GM21529 (cell line): Measurements from ENCODE around the gene NMT1.
A peak's percentile ranks its signal among the peaks of the same experiment; 100 is the strongest.

Source experiments
- ATAC-seq: cut with Tn5 transposase; IDR thresholded peaks from one replicate; pipeline ENCODE4 v1.9.1; 2021; ENCODE audit not compliant: unreplicated experiment

NMT1 gene

GRCh38 chr17:45060797-45061605, at the start of gene NMT1:
NMT1 (plus strand) TSS chr17:45061317; CDS start chr17:45061330, 13 bp downstream.
- ATAC-seq, result peak; percentile 87

- ATAC-seq, result no peak
Measured at GRCh38 chr17:45011767-45012166, 49.4 kb upstream of the NMT1 start.

DNA sequence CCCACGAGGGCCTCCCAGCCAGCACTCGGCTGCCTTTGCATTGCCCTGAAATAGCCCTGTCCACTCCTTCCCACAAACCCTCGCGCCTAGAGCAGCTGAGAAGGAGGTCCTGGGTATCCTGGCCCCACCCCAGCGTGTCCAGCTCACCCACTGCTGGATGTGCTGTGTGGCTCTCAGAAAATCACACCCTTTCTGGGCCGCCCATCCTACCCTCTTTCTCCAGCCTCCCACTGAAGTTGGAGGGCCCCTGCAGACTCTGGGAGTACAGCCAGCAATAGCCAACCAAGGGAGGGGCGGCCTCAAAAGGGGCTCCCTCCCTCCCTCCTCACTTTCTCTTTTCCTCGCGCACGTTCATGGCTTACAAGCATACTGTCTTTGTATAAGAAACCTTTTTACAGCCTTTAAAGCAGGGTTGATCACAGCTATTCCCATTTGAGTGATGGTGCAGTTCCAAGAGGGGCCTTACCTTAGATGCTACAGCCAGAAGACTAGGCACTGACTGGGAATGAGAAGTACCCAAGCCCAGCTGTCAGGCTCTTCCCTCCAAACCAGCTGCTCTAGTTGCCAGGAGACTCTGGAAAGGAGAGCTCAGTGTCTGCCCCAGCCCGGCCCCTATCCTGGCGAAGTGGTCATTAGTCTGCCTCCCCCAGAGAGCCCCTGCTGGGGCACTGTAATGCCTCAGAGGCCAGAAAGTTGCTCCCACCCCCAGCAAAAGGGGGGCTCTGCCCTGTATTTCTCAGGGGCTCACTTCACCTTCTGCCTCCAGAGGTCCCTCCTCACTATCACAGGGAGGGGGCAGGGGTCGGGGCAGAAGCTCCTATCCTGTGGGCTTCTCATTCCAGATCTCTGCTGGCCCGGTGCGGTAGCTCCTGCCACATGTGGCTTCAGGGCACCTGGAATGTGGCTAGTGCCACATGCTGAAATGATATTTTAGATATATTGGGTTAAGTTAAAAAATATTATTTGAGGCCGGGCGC, 47.8 kb upstream of the NMT1 start:
- ATAC-seq, result no peak

DNA sequence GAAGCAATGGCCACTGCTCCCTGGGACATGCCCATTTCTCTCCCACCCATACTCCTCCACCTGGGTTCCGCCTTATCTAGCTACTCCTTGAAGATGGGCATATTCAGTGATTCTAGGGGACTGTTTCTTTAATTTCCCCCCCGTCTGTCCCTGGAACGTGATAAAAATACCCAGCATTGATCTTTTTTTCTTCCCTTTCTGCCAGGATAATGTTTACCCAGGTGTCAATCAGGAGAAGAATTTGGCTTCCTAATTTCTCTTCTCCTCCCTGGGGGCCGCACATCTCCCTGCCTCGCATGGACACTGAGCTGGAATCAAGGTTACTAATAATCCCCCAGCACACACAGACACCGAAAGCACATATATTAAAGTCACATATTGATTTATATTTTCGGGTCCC, 44.9 kb upstream of the NMT1 start:
- ATAC-seq, result no peak

- no peak for ATAC-seq
Measured at GRCh38 chr17:45016823-45017222, 44.3 kb upstream of the NMT1 start.

GRCh38 chr17:45018514-45018847, 42.6 kb upstream of the NMT1 start:
- ATAC-seq, result no peak

DNA sequence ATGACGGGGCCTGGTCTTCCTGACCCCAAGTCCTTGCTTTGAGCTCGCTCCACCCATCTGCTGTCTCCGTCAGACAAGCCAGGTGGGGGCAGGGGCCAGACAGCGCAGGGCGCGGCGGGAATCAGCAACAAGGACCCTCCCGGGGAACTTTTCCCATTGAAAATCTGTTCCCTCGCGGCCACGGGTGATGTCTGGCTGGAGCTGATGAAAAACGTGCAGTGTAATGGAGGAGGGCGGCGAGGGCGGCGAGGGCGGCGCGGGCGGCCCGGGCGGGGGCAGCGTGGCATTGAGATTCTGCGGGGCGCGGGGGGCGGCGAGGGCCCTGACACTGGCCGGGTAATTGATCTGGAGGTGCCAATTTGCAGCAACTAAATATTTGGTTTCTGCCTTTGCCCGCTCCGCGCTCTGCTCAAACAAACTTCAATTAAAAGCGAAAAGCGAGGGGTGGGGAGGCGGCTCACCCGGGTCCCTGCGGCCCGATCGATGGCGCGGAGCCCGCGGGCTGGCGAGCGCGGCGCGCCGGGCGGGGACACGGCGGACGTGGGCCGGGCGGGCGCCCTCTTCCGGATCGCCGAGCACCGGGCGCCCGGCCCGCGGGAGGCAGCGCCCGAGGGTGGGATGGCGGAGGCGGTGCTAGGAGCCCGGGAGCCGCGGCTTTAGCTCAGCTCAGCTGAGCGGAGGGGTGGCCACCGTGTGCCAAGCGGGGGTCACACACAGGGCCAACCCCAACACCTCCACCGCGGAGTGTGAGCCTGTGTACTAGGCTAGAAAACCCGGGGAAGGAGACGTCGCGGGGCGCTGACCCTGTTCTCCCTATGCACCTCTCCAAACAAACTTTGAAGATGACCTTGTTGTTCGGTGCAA, 42.0 kb upstream of the NMT1 start:
- no peak for ATAC-seq

DNA sequence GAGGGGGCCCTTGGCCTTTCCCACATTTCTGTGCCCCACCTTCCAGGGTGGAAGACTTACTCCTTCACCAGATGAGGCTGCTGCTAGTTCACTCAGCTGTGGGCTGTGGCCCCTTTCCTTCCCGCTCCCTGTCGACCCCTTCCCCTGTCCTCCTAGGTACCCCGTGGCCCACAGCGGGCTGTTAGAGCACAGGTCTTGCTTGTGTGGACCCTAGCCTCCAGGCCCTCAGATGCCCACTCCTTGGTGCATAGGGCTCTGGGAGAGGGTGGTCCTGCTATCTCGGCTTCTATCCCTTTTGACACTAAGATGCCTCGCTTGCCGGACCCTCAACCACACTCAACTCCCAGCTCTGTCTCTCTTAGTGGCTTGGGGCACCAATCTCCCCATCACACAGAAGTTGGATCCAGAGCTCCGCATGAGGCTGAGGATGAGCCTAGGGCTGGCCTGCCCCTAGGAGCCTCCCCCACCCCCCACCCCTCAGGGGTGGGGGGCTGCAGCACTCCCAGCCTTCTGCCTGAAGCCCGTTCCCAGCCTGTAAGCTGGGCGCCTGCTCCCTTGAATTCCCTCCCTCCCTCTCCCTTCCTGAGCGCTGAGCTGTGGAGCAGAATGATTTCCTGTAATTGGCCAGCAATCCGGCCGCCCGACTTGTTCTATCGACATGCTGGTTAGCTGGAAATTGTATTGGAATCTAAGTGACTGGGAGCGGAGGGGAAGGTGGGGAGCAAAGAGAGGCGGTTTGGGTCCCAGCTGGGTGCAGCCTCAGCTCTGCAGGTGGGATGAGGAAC, 40.6 kb upstream of the NMT1 start:
- no peak for ATAC-seq

DNA sequence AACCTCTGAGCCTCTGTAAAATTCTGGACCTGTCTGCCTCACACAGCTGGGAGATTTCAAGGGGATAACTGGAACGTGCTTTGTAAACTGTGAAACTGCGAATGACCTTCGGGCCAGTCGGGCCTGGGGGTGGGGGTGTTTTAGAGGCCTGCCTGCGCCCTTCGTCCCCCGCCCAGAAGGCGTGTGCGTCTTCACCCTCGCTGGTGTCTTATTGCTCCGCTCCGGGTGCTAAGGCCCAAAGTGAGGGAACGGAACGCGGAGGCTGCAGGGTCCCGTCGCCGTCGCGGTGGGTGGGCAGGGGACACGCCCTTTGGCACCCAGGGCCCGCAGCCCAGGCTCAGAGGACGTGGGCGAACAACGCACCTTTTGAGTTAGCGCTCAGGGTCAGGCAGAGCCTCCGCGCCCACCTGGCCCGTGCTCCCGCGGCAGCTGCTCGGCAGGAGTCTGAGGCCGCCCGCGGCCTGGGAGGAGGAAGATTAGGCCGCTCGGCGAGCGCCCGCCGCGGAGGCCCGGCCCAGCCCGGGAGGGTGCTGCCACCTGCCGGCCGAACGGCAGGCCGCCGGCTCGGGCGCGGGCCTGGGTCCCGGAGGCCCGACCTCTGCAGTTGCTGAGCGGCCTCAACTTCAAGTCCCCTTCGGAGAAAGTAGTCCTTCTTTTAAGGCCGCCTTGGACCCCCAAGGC, 39.4 kb upstream of the NMT1 start:
- ATAC-seq, result no peak

- no peak for ATAC-seq
Measured at GRCh38 chr17:45022288-45022648, 38.8 kb upstream of the NMT1 start.

DNA sequence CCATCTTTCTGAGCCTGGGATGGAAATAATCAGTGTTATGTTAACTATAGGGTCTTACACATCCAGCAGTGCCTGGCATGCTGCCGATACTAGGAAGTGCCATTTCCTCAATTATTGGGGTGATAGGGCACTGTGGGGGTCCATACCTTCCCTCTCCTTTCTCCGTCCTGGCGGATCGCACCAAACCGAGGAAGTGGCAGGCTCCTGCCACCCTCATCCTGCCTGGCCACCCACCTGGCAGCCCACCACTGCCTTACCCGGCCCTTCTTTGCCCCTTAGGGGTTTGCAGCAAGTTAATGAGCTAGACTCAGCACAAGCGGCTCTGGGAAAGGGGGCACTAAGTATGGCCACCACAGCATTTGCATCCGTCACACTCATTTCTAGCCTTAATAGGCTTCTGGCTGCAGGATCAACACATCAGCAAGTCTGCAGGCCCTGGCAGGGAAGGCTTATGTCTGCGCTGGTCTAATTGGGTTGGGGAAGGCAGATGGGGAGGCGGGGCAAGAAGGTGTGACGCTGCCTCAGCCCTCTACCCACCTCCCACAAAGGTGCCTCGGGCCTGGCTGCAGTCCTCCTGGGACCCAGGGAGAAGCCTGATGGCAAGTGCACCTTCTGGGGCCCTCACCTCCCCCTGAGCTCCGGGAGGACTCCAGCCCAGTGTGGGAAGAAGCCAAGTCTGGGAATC, 38.3 kb upstream of the NMT1 start:
- no peak for ATAC-seq

GRCh38 chr17:45029096-45029495, 32.0 kb upstream of the NMT1 start:
- no peak for ATAC-seq

DNA sequence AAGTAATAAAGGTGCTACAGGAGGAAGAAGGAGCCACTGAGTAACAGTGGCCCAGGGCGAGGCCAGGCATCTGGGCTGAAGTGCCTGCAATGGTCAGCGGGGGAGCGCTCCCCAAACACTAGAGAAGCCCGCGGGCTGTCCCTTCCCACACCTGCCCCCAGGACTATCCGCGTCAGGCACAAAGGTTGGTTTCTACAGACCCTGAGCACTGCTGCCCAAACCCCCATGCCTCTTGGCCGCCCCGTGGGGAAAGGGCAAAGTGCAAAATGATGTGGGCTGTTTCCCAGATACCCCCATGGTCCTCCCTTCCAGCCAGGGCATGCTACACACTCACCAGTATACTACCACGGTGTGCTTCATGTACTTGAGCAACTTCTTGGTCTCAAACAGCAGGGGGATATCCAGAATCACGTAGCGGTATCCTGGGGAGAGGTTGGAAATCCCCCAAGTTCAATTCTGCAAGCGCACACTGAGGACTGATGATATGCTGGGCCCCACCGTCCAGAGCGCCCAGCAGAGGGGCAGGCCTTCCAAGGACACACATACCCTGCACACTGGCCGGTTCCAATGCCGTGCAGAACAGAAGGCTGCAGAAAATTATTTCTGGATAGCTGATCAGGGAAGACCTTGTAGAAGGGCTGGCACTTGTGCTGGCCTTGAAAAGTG, 31.2 kb upstream of the NMT1 start:
- ATAC-seq, result no peak

- ATAC-seq, result no peak
Measured at GRCh38 chr17:45030733-45031132, 30.4 kb upstream of the NMT1 start.

- ATAC-seq, result no peak
Measured at GRCh38 chr17:45031231-45032173, 29.6 kb upstream of the NMT1 start.

DNA sequence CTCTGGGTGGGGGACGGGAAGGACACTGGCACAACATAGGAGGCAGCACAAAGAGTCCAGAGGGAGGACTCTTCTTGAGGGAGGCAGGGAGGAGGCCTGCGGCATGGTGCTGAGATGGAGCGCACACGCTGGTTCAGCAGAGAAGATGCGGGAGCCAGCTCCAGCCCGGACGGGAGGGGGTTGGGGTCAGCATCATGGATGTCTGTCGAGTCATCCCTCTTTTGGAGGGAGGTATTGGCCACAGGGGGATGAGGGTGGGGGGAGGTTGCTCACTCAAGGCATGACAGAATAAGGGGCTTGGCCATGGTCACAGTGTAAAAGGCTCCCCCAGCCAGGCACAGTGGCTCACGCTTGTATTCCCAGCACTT, 29.0 kb upstream of the NMT1 start:
- ATAC-seq, result no peak

DNA sequence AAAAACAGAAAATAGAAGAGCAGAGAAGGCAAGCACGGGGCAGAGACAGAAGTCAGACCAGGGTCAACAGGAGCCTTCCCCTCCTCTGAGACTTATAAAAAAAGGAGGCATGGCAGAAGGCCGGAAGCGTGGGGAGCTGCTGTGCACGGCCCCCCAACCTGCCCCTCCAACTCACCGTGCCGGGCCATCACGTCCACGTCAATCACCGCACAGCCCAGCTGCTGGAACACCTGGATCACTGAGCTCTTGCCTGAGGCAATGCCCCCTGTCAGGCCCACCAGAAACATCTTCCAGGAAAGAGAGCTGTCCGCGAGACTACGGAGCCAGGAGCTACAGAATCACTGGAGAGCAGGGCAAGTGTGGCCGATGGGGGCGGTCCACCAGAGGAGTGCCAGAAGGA, 26.5 kb upstream of the NMT1 start:
- ATAC-seq, result no peak

DNA sequence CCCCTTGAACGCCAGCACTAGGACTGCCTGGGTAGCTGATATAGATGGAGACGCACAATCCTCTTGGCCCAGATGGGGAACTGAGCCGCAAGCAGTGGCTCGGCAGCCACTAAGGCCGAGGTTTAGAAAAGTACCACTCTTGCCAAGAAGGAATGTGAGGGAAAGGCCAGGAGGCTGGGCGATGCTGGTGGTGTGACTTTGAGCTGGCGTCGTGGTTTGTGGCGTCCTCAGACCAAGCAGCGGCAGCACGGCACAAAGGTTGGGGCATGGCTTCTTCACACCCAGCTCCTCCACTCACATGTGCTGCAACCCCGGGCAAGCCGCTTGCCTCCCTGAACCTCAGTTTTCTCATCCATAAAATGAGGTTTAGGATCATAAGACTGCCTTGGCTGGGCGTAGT, 25.3 kb upstream of the NMT1 start:
- ATAC-seq, result no peak
